Spleen (tissue), 11 donors: ENCODE data around the gene ISG20. TPM values are rescaled to one million over a fixed set of nuclear protein-coding genes. Genes with fewer than 3 reads are reported as not detected.

ENCODE experiments used
- DNase-seq: peaks from one replicate; pipeline ENCODE4 v3.0.0-alpha.2; 2020
- H3K27ac ChIP-seq, 8 donors: fragments of 200-600 bp; sonication (generic) in 7 of 8; 1 replicate in 4 of 8; 2 replicates in 4 of 8; pipeline versions ENCODE4 v1.5.0 to v1.8.0; 2016 to 2021; ENCODE audit warnings: inconsistent platforms in 4 of 8, mild to moderate bottlenecking in 4 of 8, moderate library complexity in 1 of 8
- H3K27me3 ChIP-seq, 7 donors: fragments of 200-600 bp; sonication (generic) in 6 of 7; replicated peaks in 1 of 7; 1 replicate in 4 of 7; 2 replicates in 3 of 7; pipeline versions ENCODE4 v1.5.0 to v1.8.0; 2016 to 2021; ENCODE audit warnings: inconsistent platforms in 3 of 7, mild to moderate bottlenecking in 1 of 7
- H3K36me3 ChIP-seq, 6 donors: fragments of 200-600 bp; sonication (generic) in 5 of 6; 1 replicate in 4 of 6; 2 replicates in 2 of 6; pipeline versions ENCODE4 v1.5.0 to v1.8.0; 2016 to 2021; ENCODE audit warnings: inconsistent platforms in 2 of 6
- H3K4me1 ChIP-seq, 6 donors: fragments of 200-600 bp; sonication (generic) in 5 of 6; 1 replicate in 3 of 6; 2 replicates in 3 of 6; pipeline versions ENCODE4 v1.5.0 to v1.8.0; 2016 to 2021; ENCODE audit warnings: inconsistent platforms in 3 of 6
- H3K4me3 ChIP-seq, 8 donors: fragments of 200-600 bp; sonication (generic) in 7 of 8; 1 replicate in 4 of 8; 2 replicates in 4 of 8; pipeline versions ENCODE4 v1.5.0 to v1.8.0; 2016 to 2021; ENCODE audit warnings: inconsistent platforms in 4 of 8, mild to moderate bottlenecking in 4 of 8, moderate library complexity in 2 of 8
- H3K9me3 ChIP-seq, 8 donors: fragments of 200-600 bp; sonication (generic) in 7 of 8; 1 replicate in 4 of 8; 2 replicates in 4 of 8; pipeline versions ENCODE4 v1.5.0 to v1.8.0; 2016 to 2021; ENCODE audit warnings: inconsistent platforms in 4 of 8
- POLR2A ChIP-seq, 3 donors: fragments of 450-650 bp; IDR thresholded peaks; one replicate each; pipeline ENCODE4 v1.5.1; 2017; ENCODE audit warnings: antibody characterized with exemption in 3 of 3, mild to moderate bottlenecking in 1 of 3
- POLR2AphosphoS5 ChIP-seq, 3 donors: sonication (generic); formaldehyde crosslinking; IDR thresholded peaks; one replicate each; pipeline ENCODE4 v1.5.1; 2017; ENCODE audit warnings: antibody characterized with exemption in 3 of 3
- WGBS, 5 donors: extraction: QIAGEN DNeasy Blood & Tissue Kit in 3 of 5; methylation state at CpG; one replicate each; pipeline versions ENCODE4 v1.1.5 to v1.1.7; 2013 to 2018; 5-methylcytosine and 5-hydroxymethylcytosine counted together
- intact Hi-C: fragments of 100-400 bp; cut with DNase I; formaldehyde crosslinking; loops from one replicate; pipeline ENCODE4 v1.15.0; 2023; ENCODE audit warnings: low total_unique reads
- polyA plus RNA-seq, 3 donors: library from polyadenylated mRNA; stranded (reverse); fragments of 200-250 nt; gene quantifications; one replicate each; pipeline ENCODE4 v1.2.1, GENCODE V29; 2013
- total RNA-seq, 7 donors: library from RNA; depleted of rRNA in 3 of 7; stranded (reverse); fragments of >200 nt in 3 of 7; fragmentation: NEBNext Ultra II Directional in 4 of 7; extraction: Animal tissue kit (Norgen Biotek cat#: 25700) in 4 of 7; gene quantifications; one replicate each; pipeline versions ENCODE4 v1.1.0 to v1.2.1, GENCODE V29; 2016 to 2021
- TF ChIP-seq, protein P1 (sequence below), 11 experiments: fragments of 200-600 bp in 7 of 11; fragments of 450-650 bp in 4 of 11; sonication (generic) in 4 of 11; IDR thresholded peaks in 8 of 11; conservative IDR thresholded peaks in 3 of 11; 1 replicate in 7 of 11; 2 replicates in 4 of 11; pipeline versions ENCODE4 v1.4.0 to v1.8.0; 2016 to 2021; ENCODE audit warnings: antibody characterized with exemption in 11 of 11, inconsistent platforms in 4 of 11, mild to moderate bottlenecking in 1 of 11
- donor health status: healthy with polysubstance abuse.
- donor health status: DM: no; HTN: no; CAD: no; lungs with moderate emphysema.
- donor health status: DM: no; HTN: no; CAD: no.
- donor health status: Bipolar disorder and iron deficiency.
- donor health status: healthy.
- donor health status: DM: no; HTN: no; CAD: no.
- donor health status: DM: yes; HTN: yes; CAD: no.

ISG20 gene
- total and polyA plus RNA-seq, 10 donors, result 70.5 to 365 (median 142) TPM

DNA sequence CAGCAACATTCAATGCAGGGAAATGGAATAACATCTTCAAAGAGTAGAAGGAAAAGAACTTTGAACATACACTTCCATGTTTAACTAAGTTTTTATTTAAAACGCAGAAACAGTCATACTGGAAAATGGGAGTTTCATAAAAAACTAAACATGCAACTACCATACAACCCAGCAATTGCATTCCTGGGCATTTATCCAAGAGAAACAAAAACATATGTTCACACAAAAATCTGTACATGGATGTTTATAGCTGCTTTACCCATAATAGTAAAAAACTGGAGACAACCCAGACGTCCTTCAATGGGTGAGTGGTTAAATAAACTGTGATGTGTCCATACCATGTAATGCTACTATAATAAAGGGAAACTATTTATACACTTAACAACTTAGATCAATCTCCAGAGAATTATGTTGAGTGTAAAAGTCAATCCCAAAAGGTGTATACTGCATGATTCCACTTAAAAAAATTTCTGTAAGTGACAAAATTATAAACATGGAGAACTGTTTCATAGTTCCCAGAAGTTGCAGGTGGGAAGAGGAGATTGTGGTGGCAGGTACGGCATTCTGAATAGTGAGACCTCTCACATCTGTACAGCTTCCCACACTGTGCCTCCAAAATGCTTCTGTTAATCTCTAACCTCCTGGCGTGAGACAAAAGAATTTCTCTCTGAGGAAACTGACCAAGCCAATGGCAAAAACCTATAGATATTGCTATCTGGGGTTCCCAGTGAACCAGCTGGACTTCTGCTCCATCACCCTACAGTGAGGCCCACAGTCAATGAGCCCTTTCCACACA is 23.1 kb downstream of the ISG20 start:
- Histone ChIP-seq H3K27me3 (no peaks in the 10 kb centered on the region), H3K9me3 (no peaks in the 10 kb centered on the region), H3K4me3 (no peak overlapping the region), H3K27ac (no peak overlapping the region), H3K36me3 (no peaks in the 10 kb centered on the region), H3K4me1 (peaks cover 0 to 27% (median 13%) of the 10 kb centered on the region in 6 donors)
- TF ChIP-seq, protein P1, sequence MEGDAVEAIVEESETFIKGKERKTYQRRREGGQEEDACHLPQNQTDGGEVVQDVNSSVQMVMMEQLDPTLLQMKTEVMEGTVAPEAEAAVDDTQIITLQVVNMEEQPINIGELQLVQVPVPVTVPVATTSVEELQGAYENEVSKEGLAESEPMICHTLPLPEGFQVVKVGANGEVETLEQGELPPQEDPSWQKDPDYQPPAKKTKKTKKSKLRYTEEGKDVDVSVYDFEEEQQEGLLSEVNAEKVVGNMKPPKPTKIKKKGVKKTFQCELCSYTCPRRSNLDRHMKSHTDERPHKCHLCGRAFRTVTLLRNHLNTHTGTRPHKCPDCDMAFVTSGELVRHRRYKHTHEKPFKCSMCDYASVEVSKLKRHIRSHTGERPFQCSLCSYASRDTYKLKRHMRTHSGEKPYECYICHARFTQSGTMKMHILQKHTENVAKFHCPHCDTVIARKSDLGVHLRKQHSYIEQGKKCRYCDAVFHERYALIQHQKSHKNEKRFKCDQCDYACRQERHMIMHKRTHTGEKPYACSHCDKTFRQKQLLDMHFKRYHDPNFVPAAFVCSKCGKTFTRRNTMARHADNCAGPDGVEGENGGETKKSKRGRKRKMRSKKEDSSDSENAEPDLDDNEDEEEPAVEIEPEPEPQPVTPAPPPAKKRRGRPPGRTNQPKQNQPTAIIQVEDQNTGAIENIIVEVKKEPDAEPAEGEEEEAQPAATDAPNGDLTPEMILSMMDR (IDR thresholded peaks at IDR 0.05 in 8 of 11, conservative IDR thresholded peaks at IDR 0.05 in 3 of 11), result no peak
- TF ChIP-seq POLR2AphosphoS5 (IDR thresholded peaks at IDR 0.05) (no peak), POLR2A (IDR thresholded peaks at IDR 0.05) (no peak)
- no peak for DNase-seq
- 83 to 89% (median 85%) methylated on average over 4 of the region's 4 CpGs for WGBS, 5 donors
- intact Hi-C loops, result loop anchor here (5.0 kb wide), 1 partner anchor 40 kb away; the partner anchor contains the start of gene AEN

DNA sequence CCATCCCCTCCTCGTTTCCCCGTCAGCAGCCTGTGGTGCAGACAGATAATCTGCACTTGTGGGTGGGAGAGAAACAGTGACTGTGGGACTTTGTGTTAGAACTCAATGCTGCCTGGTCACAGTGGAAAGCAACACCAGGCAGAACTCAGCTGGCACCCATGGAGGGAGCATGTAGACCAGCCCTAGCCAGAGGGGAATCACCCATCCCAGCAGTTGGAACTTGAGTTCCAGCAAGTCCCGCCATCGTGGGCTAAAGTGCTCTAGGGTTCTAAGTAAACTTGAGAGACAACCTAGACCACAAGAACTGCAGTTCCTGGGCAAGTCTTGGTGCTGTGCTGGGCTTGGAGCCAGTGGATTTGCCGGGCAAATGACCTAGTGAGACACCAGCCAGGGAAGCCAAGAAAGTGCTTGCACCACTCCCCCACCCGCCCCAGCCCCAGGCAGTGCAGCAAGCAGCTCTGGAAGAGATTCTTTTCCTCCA is 24.4 kb downstream of the ISG20 start:
- H3K27ac ChIP-seq, result peak overlapping the region in 1 of 8 donors; percentile 4
- H3K27me3 ChIP-seq, result no peaks in the 10 kb centered on the region
- no peak for TF ChIP-seq POLR2A (IDR thresholded peaks at IDR 0.05)
- TF ChIP-seq POLR2AphosphoS5 (IDR thresholded peaks at IDR 0.05), result peak in 1 of 3 donors; percentile 53
- TF ChIP-seq, protein P1 (IDR thresholded peaks at IDR 0.05 in 8 of 11, conservative IDR thresholded peaks at IDR 0.05 in 3 of 11), result no peak
- WGBS, 5 donors, result 80 to 93% (median 90%) methylated on average over 4 to 6 of the region's 6 CpGs
- H3K9me3 ChIP-seq, result no peaks in the 10 kb centered on the region
- H3K4me3 ChIP-seq, result no peak overlapping the region
- H3K36me3 ChIP-seq, result no peaks in the 10 kb centered on the region
- DNase-seq, result peak; percentile 69
- peaks cover 0 to 15% (median 2%) of the 10 kb centered on the region in 6 donors for H3K4me1 ChIP-seq
- intact Hi-C loops, result loop anchor here (5.0 kb wide), 1 partner anchor 41 kb away; the partner anchor contains the start of gene AEN

DNA sequence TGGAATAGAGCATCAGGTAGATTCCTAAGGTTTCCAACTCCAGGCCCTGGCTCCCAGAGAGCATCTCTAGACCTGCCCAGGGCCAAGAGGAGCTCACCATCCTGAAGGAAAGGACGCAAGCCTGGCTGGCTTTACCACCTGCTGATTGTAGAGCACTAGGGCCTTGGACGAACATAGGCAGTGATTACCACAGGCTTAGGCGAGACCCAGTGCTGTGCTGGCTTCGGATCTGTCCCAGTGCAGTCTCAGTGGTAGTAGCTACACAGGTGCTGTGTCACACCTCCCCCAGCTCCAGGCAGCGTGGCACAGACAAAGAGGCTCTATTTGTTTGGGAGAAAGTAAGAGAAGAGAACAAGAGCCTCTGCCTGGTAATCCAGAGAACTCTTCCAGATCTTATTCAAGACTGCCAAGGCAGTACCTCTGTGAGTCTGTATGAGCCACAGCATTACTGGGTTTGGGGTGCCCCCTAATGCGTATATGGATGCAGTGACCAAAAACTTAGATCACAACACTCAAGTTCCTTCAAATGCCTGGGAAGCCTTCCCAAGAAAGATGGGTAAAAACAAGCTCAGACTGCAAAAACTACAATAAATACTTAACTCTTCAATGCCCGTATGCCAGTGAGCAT is 25.4 kb downstream of the ISG20 start:
- H3K27me3 ChIP-seq, result no peaks in the 10 kb centered on the region
- H3K9me3 ChIP-seq, result no peaks in the 10 kb centered on the region
- DNase-seq, result no peak
- no peak overlapping the region for H3K27ac ChIP-seq
- intact Hi-C loops, result loop anchor here (5.0 kb wide), 1 partner anchor 42 kb away; the partner anchor contains the start of gene AEN
- TF ChIP-seq POLR2AphosphoS5 (IDR thresholded peaks at IDR 0.05) (peak in 1 of 3 donors; percentile 37), POLR2A (IDR thresholded peaks at IDR 0.05) (no peak)
- TF ChIP-seq, protein P1 (IDR thresholded peaks at IDR 0.05 in 8 of 11, conservative IDR thresholded peaks at IDR 0.05 in 3 of 11), result peak in 8 of 11 experiments; percentile 22 to 59 (median 48)
- no peaks in the 10 kb centered on the region for H3K36me3 ChIP-seq
- H3K4me3 ChIP-seq, result no peak overlapping the region
- 75 to 92% (median 87%) methylated on average over 5 to 7 of the region's 7 CpGs for WGBS, 5 donors
- peaks cover 0 to 8% (median 0%) of the 10 kb centered on the region in 6 donors for H3K4me1 ChIP-seq

DNA sequence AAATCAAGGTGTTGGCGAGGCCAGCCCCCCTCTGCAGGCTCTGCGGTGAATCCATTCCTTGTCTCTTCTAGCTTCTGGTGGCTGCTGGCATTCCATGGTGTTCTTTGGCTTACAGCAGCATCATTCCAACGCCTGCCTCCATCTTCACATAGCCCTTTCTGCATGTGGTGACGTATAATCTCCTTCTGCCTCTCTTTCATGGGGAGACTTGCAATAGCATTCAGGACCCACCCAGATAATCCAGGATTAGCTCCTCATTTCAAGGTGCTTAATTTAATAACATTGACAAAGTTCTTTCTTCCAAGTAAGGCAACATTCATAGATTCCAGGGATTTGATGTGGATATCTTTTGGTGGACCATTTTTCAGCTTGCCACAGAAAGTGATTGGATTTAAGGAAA is 35.8 kb downstream of the ISG20 start:
- H3K4me3 ChIP-seq, result no peak overlapping the region
- peaks cover 0 to 18% (median 0%) of the 10 kb centered on the region in 7 donors for H3K27me3 ChIP-seq
- H3K36me3 ChIP-seq, result no peaks in the 10 kb centered on the region
- intact Hi-C loops, result no loop called here
- DNase-seq, result no peak
- TF ChIP-seq POLR2A (IDR thresholded peaks at IDR 0.05), result no peak
- TF ChIP-seq POLR2AphosphoS5 (IDR thresholded peaks at IDR 0.05), result no peak
- TF ChIP-seq, protein P1 (IDR thresholded peaks at IDR 0.05 in 8 of 11, conservative IDR thresholded peaks at IDR 0.05 in 3 of 11), result no peak
- no peaks in the 10 kb centered on the region for H3K4me1 ChIP-seq
- peaks cover 0 to 10% (median 0%) of the 10 kb centered on the region in 8 donors for H3K9me3 ChIP-seq
- WGBS, 5 donors, result 78 to 92% (median 82%) methylated on average over 4 of the region's 4 CpGs
- no peak overlapping the region for H3K27ac ChIP-seq
